ENCODE data around the gene NDUFA11.
"Not testable (repeated sequence)": the region's sequence is repeated elsewhere in the genome, so short reads cannot be mapped to it uniquely, and the experiment has no call there.

NDUFA11 gene

DNA sequence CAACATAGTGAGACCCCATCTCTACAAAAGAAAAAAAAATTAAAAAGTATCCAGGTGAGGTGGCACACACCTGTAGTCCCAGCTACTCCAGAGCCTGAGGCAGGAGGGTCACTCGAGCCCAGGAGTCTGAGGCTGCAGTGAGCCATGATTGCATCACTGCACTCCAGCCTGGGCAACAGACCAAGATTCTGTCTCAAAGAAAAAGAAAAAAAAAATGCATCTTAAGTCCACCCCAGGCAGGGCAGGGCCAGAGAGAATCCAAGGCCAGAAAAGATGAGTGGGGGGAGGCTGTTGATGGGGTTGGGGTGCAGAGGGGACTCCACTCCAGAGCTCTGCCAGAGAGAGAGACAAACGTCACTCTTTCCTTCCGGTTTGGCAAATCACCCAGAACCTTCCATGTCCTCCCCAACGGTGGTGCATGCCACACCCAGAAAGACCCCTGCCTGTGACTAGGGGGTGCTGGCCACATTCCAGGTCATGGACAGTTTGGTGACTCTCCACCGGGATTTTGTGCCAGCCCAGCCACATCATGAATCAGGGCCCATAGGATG, 52.8 kb downstream of the NDUFA11 start:
- no peak for DNase-seq

DNA sequence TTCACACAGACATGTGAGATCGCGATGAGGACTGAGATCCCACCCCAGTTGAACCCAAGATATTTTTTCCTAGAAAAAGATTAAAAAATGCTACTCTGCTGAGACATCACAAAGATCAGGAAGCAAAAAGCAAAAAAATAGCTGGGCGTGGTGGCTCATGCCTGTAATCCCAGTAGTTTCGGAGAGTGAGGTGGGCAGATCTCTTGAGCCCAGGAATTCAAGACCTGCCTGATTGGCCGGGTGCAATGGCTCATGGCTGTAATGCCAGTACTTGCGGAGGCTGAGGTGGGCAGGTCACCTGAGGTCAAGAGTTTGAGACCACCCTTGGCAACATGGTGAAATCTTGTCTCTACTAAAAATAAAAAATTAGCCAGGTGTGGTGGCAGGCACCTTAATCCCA, 53.4 kb downstream of the NDUFA11 start:
- no peak for DNase-seq

- DNase-seq: not testable (repeated sequence)
Observed at GRCh38 chr19:5848621-5849020, 55.0 kb downstream of the NDUFA11 start.

DNA sequence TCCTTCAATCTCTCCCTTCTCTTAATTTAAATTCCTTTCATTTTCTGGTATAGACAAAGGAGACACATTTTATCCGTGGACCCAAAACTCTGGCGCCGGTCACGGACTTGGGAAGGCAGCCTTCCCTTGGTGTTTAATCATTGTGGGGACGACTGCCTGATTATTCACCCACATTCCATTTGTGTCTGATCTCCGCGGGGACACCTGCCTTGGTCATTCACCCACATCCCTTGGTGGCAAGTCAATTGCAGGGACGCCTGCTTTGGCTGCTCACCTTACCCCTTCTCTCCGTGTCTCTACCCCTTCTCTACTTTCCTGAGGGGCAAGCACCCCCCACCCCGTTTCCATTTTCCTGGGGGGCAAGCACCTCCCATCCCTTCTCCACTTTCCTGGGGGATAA, 55.7 kb downstream of the NDUFA11 start:
- not testable (repeated sequence) for DNase-seq
